Gastroesophageal sphincter (tissue), 4 donors: ENCODE results near the gene KRT32. TPM values are rescaled to one million over a fixed set of nuclear protein-coding genes. Genes with fewer than 3 reads are reported as not detected.
"Not testable (repeated sequence)": the region's sequence is repeated elsewhere in the genome, so short reads cannot be mapped to it uniquely, and the experiment has no call there.

ENCODE experiments used
- ATAC-seq: fragments of 150-250 bp; one replicate; pipeline ENCODE4 v1.9.1; 2016; ENCODE audit warnings: mild to moderate bottlenecking, moderate library complexity
- H3K27ac ChIP-seq, 4 donors: fragments of 200-600 bp; sonication (generic) in 3 of 4; 1 replicate in 3 of 4; 2 replicates in 1 of 4; pipeline ENCODE4 v1.5.1; 2016 to 2019
- H3K27me3 ChIP-seq: fragments of 200-600 bp; sonication (generic); one replicate; pipeline ENCODE4 v1.5.1; 2019
- H3K36me3 ChIP-seq, 2 donors: fragments of 200-600 bp; sonication (generic); one replicate each; pipeline ENCODE4 v1.5.1; 2019; ENCODE audit warnings: control low read depth in 1 of 2
- H3K4me1 ChIP-seq, 3 donors: fragments of 200-600 bp; sonication (generic); 1 replicate in 2 of 3; 2 replicates in 1 of 3; pipeline ENCODE4 v1.5.1; 2016 to 2019; ENCODE audit warnings: control low read depth in 2 of 3
- H3K4me3 ChIP-seq, 2 donors: fragments of 200-600 bp; sonication (generic); one replicate each; pipeline ENCODE4 v1.5.1; 2019; ENCODE audit warnings: mild to moderate bottlenecking in 1 of 2, moderate library complexity in 1 of 2
- H3K9me3 ChIP-seq, 3 donors: fragments of 200-600 bp; sonication (generic); one replicate each; pipeline ENCODE4 v1.5.1; 2017 to 2019; ENCODE audit warnings: control low read depth in 2 of 3
- CTCF ChIP-seq, 4 experiments: fragments of 200-600 bp in 2 of 4; fragments of 450-650 bp in 2 of 4; sonication (generic) in 1 of 4; IDR thresholded peaks; one replicate each; pipeline ENCODE4 v1.5.1; 2017 to 2019; ENCODE audit warnings: antibody characterized with exemption in 4 of 4, mild to moderate bottlenecking in 2 of 4, moderate library complexity in 2 of 4
- EP300 ChIP-seq: sonication (generic); formaldehyde crosslinking; IDR thresholded peaks from one replicate; pipeline ENCODE4 v1.6.1; 2017; ENCODE audit warnings: antibody characterized with exemption, mild to moderate bottlenecking
- POLR2A ChIP-seq, 2 donors: fragments of 450-650 bp; IDR thresholded peaks; one replicate each; pipeline ENCODE4 v1.6.1; 2017; ENCODE audit warnings: antibody characterized with exemption in 2 of 2, mild to moderate bottlenecking in 2 of 2, moderate library complexity in 1 of 2
- POLR2AphosphoS5 ChIP-seq: sonication (generic); formaldehyde crosslinking; IDR thresholded peaks from one replicate; pipeline ENCODE4 v1.6.1; 2017; ENCODE audit warnings: antibody characterized with exemption
- WGBS, 2 donors: methylation state at CpG; one replicate each; pipeline ENCODE4 v1.1.5; 2018; ENCODE audit warnings: low coverage in 1 of 2; 5-methylcytosine and 5-hydroxymethylcytosine counted together
- total RNA-seq, 4 donors: library from RNA; depleted of rRNA; stranded (reverse); fragments of >200 nt; gene quantifications; one replicate each; pipeline ENCODE4 v1.1.0, GENCODE V29; 2016

KRT32 gene
- total RNA-seq, 4 donors from 2014 or later = 0.13 TPM; not detected in 3

- Histone ChIP-seq H3K36me3 (no peaks in the 10 kb centered on the region), H3K27ac (no peak overlapping the region), H3K27me3 (no peaks in the 10 kb centered on the region), H3K9me3 (no peaks in the 10 kb centered on the region), H3K4me1 (peaks cover 0 to 8% (median 0%) of the 10 kb centered on the region in 3 donors), H3K4me3 (no peak overlapping the region)
- TF ChIP-seq POLR2AphosphoS5 (no peak), CTCF (IDR thresholded peaks at IDR 0.05) (no peak), POLR2A (IDR thresholded peaks at IDR 0.05) (no peak), EP300 (no peak)
- WGBS, 2 donors = 28 to 72% methylated on average over 3 to 5 of the region's 5 CpGs
- ATAC-seq = no peak
Measured at GRCh38 chr17:41434415-41434814, 32.8 kb downstream of the KRT32 start.

- TF ChIP-seq EP300 (no peak), CTCF (IDR thresholded peaks at IDR 0.05) (no peak), POLR2AphosphoS5 (no peak), POLR2A (IDR thresholded peaks at IDR 0.05) (no peak)
- ATAC-seq = no peak
- H3K4me3 ChIP-seq = no peak overlapping the region
- no peaks in the 10 kb centered on the region for H3K9me3 ChIP-seq
- no peaks in the 10 kb centered on the region for H3K27me3 ChIP-seq
- WGBS, 2 donors = 35 to 45% methylated on average over 2 to 4 of the region's 4 CpGs
- no peak overlapping the region for H3K27ac ChIP-seq
- peaks cover 0 to 8% (median 0%) of the 10 kb centered on the region in 3 donors for H3K4me1 ChIP-seq
- no peaks in the 10 kb centered on the region for H3K36me3 ChIP-seq
Measured at GRCh38 chr17:41434005-41434404, 33.2 kb downstream of the KRT32 start.

GRCh38 chr17:41433586-41433985 lies 33.6 kb downstream of the KRT32 start:
- Histone ChIP-seq H3K4me3 (no peak overlapping the region), H3K27ac (no peak overlapping the region), H3K27me3 (no peaks in the 10 kb centered on the region), H3K4me1 (peaks cover 0 to 8% (median 0%) of the 10 kb centered on the region in 3 donors), H3K9me3 (no peaks in the 10 kb centered on the region), H3K36me3 (no peaks in the 10 kb centered on the region)
- ATAC-seq = no peak
- 43 to 45% methylated on average over 4 of the region's 4 CpGs for WGBS, 2 donors
- TF ChIP-seq EP300 (no peak), POLR2A (IDR thresholded peaks at IDR 0.05) (no peak)

- H3K4me1 ChIP-seq, H3K36me3 ChIP-seq, ATAC-seq, H3K27ac ChIP-seq, H3K27me3 ChIP-seq, H3K9me3 ChIP-seq, H3K4me3 ChIP-seq: not testable (repeated sequence)
- WGBS, 2 donors = 78 to 80% methylated on average over 1 to 9 of the region's 9 CpGs
Measured at GRCh38 chr17:41430376-41430775, 36.8 kb downstream of the KRT32 start.

GRCh38 chr17:41429667-41430066 lies 37.5 kb downstream of the KRT32 start:
- no peaks in the 10 kb centered on the region for H3K9me3 ChIP-seq
- no peak overlapping the region for H3K27ac ChIP-seq
- H3K36me3 ChIP-seq = no peaks in the 10 kb centered on the region
- H3K4me1 ChIP-seq = peaks cover 0 to 5% (median 0%) of the 10 kb centered on the region in 3 donors
- H3K4me3 ChIP-seq = no peak overlapping the region
- TF ChIP-seq CTCF (IDR thresholded peaks at IDR 0.05) (no peak), POLR2A (IDR thresholded peaks at IDR 0.05) (no peak), POLR2AphosphoS5 (no peak), EP300 (no peak)
- ATAC-seq = no peak
- WGBS, 2 donors = 74 to 80% methylated on average over 1 to 5 of the region's 7 CpGs
- no peaks in the 10 kb centered on the region for H3K27me3 ChIP-seq

GRCh38 chr17:41428591-41429291 lies 38.4 kb downstream of the KRT32 start:
- no peak overlapping the region for H3K4me3 ChIP-seq
- no peaks in the 10 kb centered on the region for H3K27me3 ChIP-seq
- no peak overlapping the region for H3K27ac ChIP-seq
- no peaks in the 10 kb centered on the region for H3K36me3 ChIP-seq
- WGBS, 2 donors = 73 to 77% methylated on average over 2 to 4 of the region's 4 CpGs
- ATAC-seq = no peak
- TF ChIP-seq EP300 (no peak), POLR2AphosphoS5 (no peak), POLR2A (IDR thresholded peaks at IDR 0.05) (no peak), CTCF (IDR thresholded peaks at IDR 0.05) (no peak)
- no peaks in the 10 kb centered on the region for H3K4me1 ChIP-seq
- H3K9me3 ChIP-seq = no peaks in the 10 kb centered on the region
